Measurements from ENCODE around the gene CASZ1.

The CASZ1 gene

GRCh38 chr1:10733474-10734366 lies 62.7 kb downstream of the CASZ1 start:
- H3K9me3 ChIP-seq (ENCODE audit: control insufficient read depth in 1 of 2, low read length in 2 of 2): no peaks in the 10 kb centered on the region
- no peak overlapping the region for H3K9ac ChIP-seq (ENCODE audit: low read depth in 1 of 2, low read length in 2 of 2)
- H3K36me3 ChIP-seq (ENCODE audit: control insufficient read depth in 1 of 2, insufficient read depth in 2 of 2, low read length in 2 of 2): no peaks in the 10 kb centered on the region
- H3K27ac ChIP-seq (ENCODE audit: low read depth, low read length): no peak overlapping the region
- H3K4me3 ChIP-seq (ENCODE audit: low read depth in 1 of 2, low read length in 2 of 2): no peak overlapping the region
- no peaks in the 10 kb centered on the region for H3K27me3 ChIP-seq (ENCODE audit: control insufficient read depth in 1 of 2, insufficient read depth in 2 of 2, low read length in 2 of 2)
- peaks cover 47 to 49% of the 10 kb centered on the region in 2 donors for H3K4me1 ChIP-seq (ENCODE audit: control insufficient read depth in 1 of 2, insufficient read depth in 2 of 2, low read length in 2 of 2)

- H3K9ac ChIP-seq (ENCODE audit: low read depth in 1 of 2, low read length in 2 of 2): no peak overlapping the region
- no peaks in the 10 kb centered on the region for H3K27me3 ChIP-seq (ENCODE audit: control insufficient read depth in 1 of 2, insufficient read depth in 2 of 2, low read length in 2 of 2)
- H3K27ac ChIP-seq (ENCODE audit: low read depth, low read length): no peak overlapping the region
- H3K36me3 ChIP-seq (ENCODE audit: control insufficient read depth in 1 of 2, insufficient read depth in 2 of 2, low read length in 2 of 2): peaks cover 0 to 3% of the 10 kb centered on the region in 2 donors
- H3K4me3 ChIP-seq (ENCODE audit: low read depth in 1 of 2, low read length in 2 of 2): no peak overlapping the region
- H3K4me1 ChIP-seq (ENCODE audit: control insufficient read depth in 1 of 2, insufficient read depth in 2 of 2, low read length in 2 of 2): peaks cover 22 to 29% of the 10 kb centered on the region in 2 donors
- H3K9me3 ChIP-seq (ENCODE audit: control insufficient read depth in 1 of 2, low read length in 2 of 2): no peaks in the 10 kb centered on the region
These were observed 65.5 kb downstream of the CASZ1 start for GRCh38 chr1:10730985-10731384.

GRCh38 chr1:10728595-10729410 lies 67.6 kb downstream of the CASZ1 start:
- Histone ChIP-seq H3K9me3 (ENCODE audit: control insufficient read depth in 1 of 2, low read length in 2 of 2) (no peaks in the 10 kb centered on the region), H3K27ac (ENCODE audit: low read depth, low read length) (no peak overlapping the region), H3K4me3 (ENCODE audit: low read depth in 1 of 2, low read length in 2 of 2) (no peak overlapping the region), H3K4me1 (ENCODE audit: control insufficient read depth in 1 of 2, insufficient read depth in 2 of 2, low read length in 2 of 2) (peaks cover 19 to 22% of the 10 kb centered on the region in 2 donors), H3K27me3 (ENCODE audit: control insufficient read depth in 1 of 2, insufficient read depth in 2 of 2, low read length in 2 of 2) (no peaks in the 10 kb centered on the region), H3K9ac (ENCODE audit: low read depth in 1 of 2, low read length in 2 of 2) (no peak overlapping the region), H3K36me3 (ENCODE audit: control insufficient read depth in 1 of 2, insufficient read depth in 2 of 2, low read length in 2 of 2) (peaks cover 0 to 3% of the 10 kb centered on the region in 2 donors)

GRCh38 chr1:10727751-10728232 lies 68.7 kb downstream of the CASZ1 start:
- peaks cover 0 to 3% of the 10 kb centered on the region in 2 donors for H3K36me3 ChIP-seq (ENCODE audit: control insufficient read depth in 1 of 2, insufficient read depth in 2 of 2, low read length in 2 of 2)
- peaks cover 14 to 19% of the 10 kb centered on the region in 2 donors for H3K4me1 ChIP-seq (ENCODE audit: control insufficient read depth in 1 of 2, insufficient read depth in 2 of 2, low read length in 2 of 2)
- no peaks in the 10 kb centered on the region for H3K9me3 ChIP-seq (ENCODE audit: control insufficient read depth in 1 of 2, low read length in 2 of 2)
- H3K27me3 ChIP-seq (ENCODE audit: control insufficient read depth in 1 of 2, insufficient read depth in 2 of 2, low read length in 2 of 2): no peaks in the 10 kb centered on the region
- H3K4me3 ChIP-seq (ENCODE audit: low read depth in 1 of 2, low read length in 2 of 2): no peak overlapping the region
- H3K27ac ChIP-seq (ENCODE audit: low read depth, low read length): no peak overlapping the region
- no peak overlapping the region for H3K9ac ChIP-seq (ENCODE audit: low read depth in 1 of 2, low read length in 2 of 2)

- H3K9ac ChIP-seq (ENCODE audit: low read depth in 1 of 2, low read length in 2 of 2): no peak overlapping the region
These were observed 70.1 kb downstream of the CASZ1 start for GRCh38 chr1:10726355-10726754.

GRCh38 chr1:10724948-10725847 lies 71.2 kb downstream of the CASZ1 start:
- no peaks in the 10 kb centered on the region for H3K9me3 ChIP-seq (ENCODE audit: control insufficient read depth in 1 of 2, low read length in 2 of 2)
- H3K4me3 ChIP-seq (ENCODE audit: low read depth in 1 of 2, low read length in 2 of 2): no peak overlapping the region
- peak overlapping the region; percentile 34 for H3K27ac ChIP-seq (ENCODE audit: low read depth, low read length)
- H3K9ac ChIP-seq (ENCODE audit: low read depth in 1 of 2, low read length in 2 of 2): no peak overlapping the region
- no peaks in the 10 kb centered on the region for H3K27me3 ChIP-seq (ENCODE audit: control insufficient read depth in 1 of 2, insufficient read depth in 2 of 2, low read length in 2 of 2)
- H3K36me3 ChIP-seq (ENCODE audit: control insufficient read depth in 1 of 2, insufficient read depth in 2 of 2, low read length in 2 of 2): peaks cover 3 to 10% of the 10 kb centered on the region in 2 donors
- peaks cover 14 to 16% of the 10 kb centered on the region in 2 donors for H3K4me1 ChIP-seq (ENCODE audit: control insufficient read depth in 1 of 2, insufficient read depth in 2 of 2, low read length in 2 of 2)

More at GRCh38 chr1:10726355-10726754, 70.1 kb downstream of the CASZ1 start:
- Histone ChIP-seq H3K9me3 (ENCODE audit: control insufficient read depth in 1 of 2, low read length in 2 of 2) (no peaks in the 10 kb centered on the region), H3K36me3 (ENCODE audit: control insufficient read depth in 1 of 2, insufficient read depth in 2 of 2, low read length in 2 of 2) (peaks cover 3 to 10% of the 10 kb centered on the region in 2 donors), H3K4me3 (ENCODE audit: low read depth in 1 of 2, low read length in 2 of 2) (no peak overlapping the region), H3K27me3 (ENCODE audit: control insufficient read depth in 1 of 2, insufficient read depth in 2 of 2, low read length in 2 of 2) (no peaks in the 10 kb centered on the region), H3K27ac (ENCODE audit: low read depth, low read length) (no peak overlapping the region), H3K4me1 (ENCODE audit: control insufficient read depth in 1 of 2, insufficient read depth in 2 of 2, low read length in 2 of 2) (peaks cover 14 to 16% of the 10 kb centered on the region in 2 donors)

- Histone ChIP-seq H3K27ac (ENCODE audit: low read depth, low read length) (peak overlapping the region; percentile 34), H3K4me3 (ENCODE audit: low read depth in 1 of 2, low read length in 2 of 2) (no peak overlapping the region), H3K9me3 (ENCODE audit: control insufficient read depth in 1 of 2, low read length in 2 of 2) (no peaks in the 10 kb centered on the region), H3K9ac (ENCODE audit: low read depth in 1 of 2, low read length in 2 of 2) (no peak overlapping the region), H3K4me1 (ENCODE audit: control insufficient read depth in 1 of 2, insufficient read depth in 2 of 2, low read length in 2 of 2) (peaks cover 14 to 16% of the 10 kb centered on the region in 2 donors), H3K27me3 (ENCODE audit: control insufficient read depth in 1 of 2, insufficient read depth in 2 of 2, low read length in 2 of 2) (no peaks in the 10 kb centered on the region), H3K36me3 (ENCODE audit: control insufficient read depth in 1 of 2, insufficient read depth in 2 of 2, low read length in 2 of 2) (peaks cover 3 to 10% of the 10 kb centered on the region in 2 donors)
These were observed 71.9 kb downstream of the CASZ1 start for GRCh38 chr1:10724511-10724910.

GRCh38 chr1:10724052-10724494 lies 72.4 kb downstream of the CASZ1 start:
- no peak overlapping the region for H3K9ac ChIP-seq (ENCODE audit: low read depth in 1 of 2, low read length in 2 of 2)
- peaks cover 3 to 10% of the 10 kb centered on the region in 2 donors for H3K36me3 ChIP-seq (ENCODE audit: control insufficient read depth in 1 of 2, insufficient read depth in 2 of 2, low read length in 2 of 2)
- no peaks in the 10 kb centered on the region for H3K27me3 ChIP-seq (ENCODE audit: control insufficient read depth in 1 of 2, insufficient read depth in 2 of 2, low read length in 2 of 2)
- H3K4me3 ChIP-seq (ENCODE audit: low read depth in 1 of 2, low read length in 2 of 2): no peak overlapping the region
- H3K4me1 ChIP-seq (ENCODE audit: control insufficient read depth in 1 of 2, insufficient read depth in 2 of 2, low read length in 2 of 2): peaks cover 14 to 16% of the 10 kb centered on the region in 2 donors
- H3K27ac ChIP-seq (ENCODE audit: low read depth, low read length): no peak overlapping the region
- no peaks in the 10 kb centered on the region for H3K9me3 ChIP-seq (ENCODE audit: control insufficient read depth in 1 of 2, low read length in 2 of 2)

GRCh38 chr1:10723317-10723716 lies 73.1 kb downstream of the CASZ1 start:
- H3K27me3 ChIP-seq (ENCODE audit: control insufficient read depth in 1 of 2, insufficient read depth in 2 of 2, low read length in 2 of 2): no peaks in the 10 kb centered on the region
- H3K4me3 ChIP-seq (ENCODE audit: low read depth in 1 of 2, low read length in 2 of 2): no peak overlapping the region
- no peak overlapping the region for H3K9ac ChIP-seq (ENCODE audit: low read depth in 1 of 2, low read length in 2 of 2)
- H3K36me3 ChIP-seq (ENCODE audit: control insufficient read depth in 1 of 2, insufficient read depth in 2 of 2, low read length in 2 of 2): peaks cover 3 to 10% of the 10 kb centered on the region in 2 donors
- peaks cover 18 to 19% of the 10 kb centered on the region in 2 donors for H3K4me1 ChIP-seq (ENCODE audit: control insufficient read depth in 1 of 2, insufficient read depth in 2 of 2, low read length in 2 of 2)
- H3K27ac ChIP-seq (ENCODE audit: low read depth, low read length): no peak overlapping the region
- H3K9me3 ChIP-seq (ENCODE audit: control insufficient read depth in 1 of 2, low read length in 2 of 2): no peaks in the 10 kb centered on the region

All from duodenal mucosa (tissue), 2 donors.